SK-N-SH (cell line): Measurements from ENCODE around the gene PROKR1.

Source experiments
- CTCF ChIP-seq: fragments of 200-600 bp; sonication (generic); IDR thresholded peaks from 2 replicates; pipeline ENCODE4 v1.6.1; 2017; ENCODE audit warnings: antibody characterized with exemption, mild to moderate bottlenecking, moderate library complexity
- EP300 ChIP-seq, 2 experiments: IDR thresholded peaks; 2 replicates each; pipeline versions ENCODE4 v1.4.0 to v1.6.1; 2012; ENCODE audit warnings: borderline replicate concordance in 1 of 2, low read depth in 1 of 2, low read length in 1 of 2
- FOSL2 ChIP-seq: IDR thresholded peaks from 2 replicates; pipeline ENCODE4 v1.4.0; 2012; ENCODE audit warnings: low read depth, mild to moderate bottlenecking, moderate library complexity, borderline replicate concordance
- GABPA ChIP-seq: IDR thresholded peaks from 2 replicates; pipeline ENCODE4 v1.4.0; 2012; ENCODE audit warnings: low read depth, mild to moderate bottlenecking
- GATA2 ChIP-seq: sonication (generic); formaldehyde crosslinking; IDR thresholded peaks from 2 replicates; pipeline ENCODE4 v1.5.0; 2020; ENCODE audit warnings: mild to moderate bottlenecking, missing genetic modification reagents
- MAX ChIP-seq: IDR thresholded peaks from 2 replicates; pipeline ENCODE4 v1.4.0; 2012; ENCODE audit warnings: low read depth
- MEF2A ChIP-seq: IDR thresholded peaks from 2 replicates; pipeline ENCODE4 v1.4.0; 2012; ENCODE audit warnings: low read depth, borderline replicate concordance
- PBX3 ChIP-seq: IDR thresholded peaks from 2 replicates; pipeline ENCODE4; 2012
- POLR2AphosphoS5 ChIP-seq: IDR thresholded peaks from 2 replicates; pipeline ENCODE4 v1.6.1; 2012; ENCODE audit warnings: low read depth, low read length
- RXRA ChIP-seq: IDR thresholded peaks from 2 replicates; pipeline ENCODE4 v1.4.0; 2012; ENCODE audit warnings: low read depth, mild to moderate bottlenecking, borderline replicate concordance
- SMC3 ChIP-seq: IDR thresholded peaks from 2 replicates; pipeline ENCODE4 v1.6.1; 2012; ENCODE audit warnings: low read depth, low read length, improper control_type of control experiment
- TAF1 ChIP-seq: IDR thresholded peaks from 2 replicates; pipeline ENCODE4 v1.6.1; 2012; ENCODE audit warnings: low read depth, mild to moderate bottlenecking, low read length, moderate library complexity, borderline replicate concordance
- TCF12 ChIP-seq: IDR thresholded peaks from 2 replicates; pipeline ENCODE4 v1.4.0; 2012
- YY1 ChIP-seq: IDR thresholded peaks from 2 replicates; pipeline ENCODE4 v1.4.0; 2012; ENCODE audit warnings: low read depth, mild to moderate bottlenecking

- TF ChIP-seq CTCF (no peak), TAF1 (no peak), EP300 (IDR thresholded peaks at IDR 0.05; ENCODE audit: borderline replicate concordance in 1 of 2, low read depth in 1 of 2, low read length in 1 of 2) (no peak), RXRA (no peak), GABPA (no peak), GATA2 (CRISPR knock-in tag) (no peak), TCF12 (no peak), SMC3 (no peak), MAX (no peak), FOSL2 (no peak), PBX3 (no peak), MEF2A (no peak), POLR2AphosphoS5 (no peak), YY1 (no peak)
These were observed 49.3 kb upstream of the PROKR1 start for GRCh38 chr2:68594041-68594440.
